Stimulated activated CD8-positive, alpha-beta memory T cell treated with anti-CD3 and anti-CD28 coated beads, Interleukin-7, amount 100 ng/mL, for 4 hours (primary cell): Measurements from ENCODE around the gene GDF15.
"Not testable (repeated sequence)": the region's sequence is repeated elsewhere in the genome, so short reads cannot be mapped to it uniquely, and the experiment has no call there.

Source experiments
- DNase-seq, 2 donors: peaks; one replicate each; pipeline ENCODE4 v3.0.0-alpha.2; 2020; ENCODE audit warnings: low read depth in 2 of 2

GDF15 gene

GRCh38 chr19:18364277-18364825, 21.6 kb upstream of the GDF15 start:
- not testable (repeated sequence) for DNase-seq

DNA sequence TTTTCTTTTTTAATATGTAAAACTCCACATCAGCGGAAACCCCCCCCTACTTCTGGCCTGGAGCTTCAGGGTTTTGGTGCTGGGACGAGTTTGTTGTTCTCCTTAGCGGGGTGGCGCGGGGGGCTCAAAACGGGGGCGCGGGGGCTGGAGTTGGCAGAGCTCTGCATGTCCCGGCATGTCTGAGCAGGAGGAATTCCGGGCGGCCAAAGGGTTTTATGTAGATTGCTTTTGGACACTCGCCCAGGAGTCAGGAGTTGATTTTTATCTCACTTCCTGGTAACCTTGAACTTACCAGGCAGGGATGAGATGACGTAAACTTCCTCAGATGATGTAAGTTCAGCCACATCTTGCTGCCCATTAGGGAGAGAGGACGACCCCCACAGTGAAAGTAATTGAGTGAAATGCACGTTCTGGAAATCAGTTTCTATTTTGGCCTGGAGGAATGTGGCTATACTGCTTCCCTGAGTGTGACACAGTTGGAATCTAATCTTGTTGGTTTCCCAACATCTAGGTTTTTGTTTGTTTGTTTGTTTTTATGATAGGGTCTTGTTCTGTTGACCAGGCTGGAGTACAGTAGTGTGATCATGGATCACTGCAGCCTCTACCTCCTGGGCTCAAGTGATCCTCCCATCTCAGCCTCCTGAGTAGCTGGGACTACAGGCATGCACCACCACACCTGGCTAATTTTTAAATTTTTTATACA, 21.0 kb upstream of the GDF15 start:
- no peak for DNase-seq

DNA sequence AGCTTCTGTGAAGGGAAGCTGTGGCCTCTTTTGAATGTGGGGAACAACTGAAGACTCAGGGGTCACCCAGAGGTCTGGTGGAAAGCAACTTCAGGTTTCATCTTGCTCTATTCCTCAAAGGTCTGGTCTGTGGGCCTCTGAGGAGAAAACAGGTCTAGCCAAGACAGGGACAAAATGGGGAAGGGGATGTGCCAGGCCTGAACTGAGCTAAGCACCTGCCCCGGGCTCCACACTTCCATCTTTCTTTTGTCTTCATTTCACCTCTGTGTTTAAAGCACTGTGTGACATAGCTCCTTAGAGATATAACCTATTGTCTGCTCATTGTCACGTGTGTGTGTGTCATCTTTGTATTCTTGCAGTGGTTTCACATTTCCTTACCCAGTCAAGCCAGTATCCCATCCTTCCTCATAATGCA, 19.9 kb upstream of the GDF15 start:
- DNase-seq, result no peak

GRCh38 chr19:18368504-18369222, 17.3 kb upstream of the GDF15 start:
- DNase-seq, result no peak

DNA sequence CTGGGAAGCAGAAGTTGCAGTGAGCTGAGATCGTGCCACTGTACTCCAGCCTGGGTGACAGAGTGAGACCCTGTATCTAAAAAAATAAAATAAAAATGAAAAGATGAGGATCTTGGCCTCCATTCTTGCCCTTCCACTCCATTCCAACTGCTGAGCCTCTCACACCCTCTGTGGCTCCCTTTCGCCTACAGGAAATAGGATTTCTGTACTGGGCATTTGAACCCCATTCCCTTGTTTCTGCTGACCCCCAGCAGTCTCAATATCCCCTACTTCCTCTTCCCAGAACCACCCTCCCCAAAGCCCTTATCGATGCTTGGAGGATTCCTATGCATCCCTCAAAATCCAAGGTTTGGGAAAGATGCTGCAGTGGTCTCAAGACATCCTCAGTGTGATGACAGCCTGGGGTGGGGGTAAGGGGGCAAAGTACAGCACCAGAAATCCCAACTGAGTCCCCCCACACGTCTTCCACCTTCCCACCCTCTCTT, 12.5 kb upstream of the GDF15 start:
- no peak for DNase-seq

DNA sequence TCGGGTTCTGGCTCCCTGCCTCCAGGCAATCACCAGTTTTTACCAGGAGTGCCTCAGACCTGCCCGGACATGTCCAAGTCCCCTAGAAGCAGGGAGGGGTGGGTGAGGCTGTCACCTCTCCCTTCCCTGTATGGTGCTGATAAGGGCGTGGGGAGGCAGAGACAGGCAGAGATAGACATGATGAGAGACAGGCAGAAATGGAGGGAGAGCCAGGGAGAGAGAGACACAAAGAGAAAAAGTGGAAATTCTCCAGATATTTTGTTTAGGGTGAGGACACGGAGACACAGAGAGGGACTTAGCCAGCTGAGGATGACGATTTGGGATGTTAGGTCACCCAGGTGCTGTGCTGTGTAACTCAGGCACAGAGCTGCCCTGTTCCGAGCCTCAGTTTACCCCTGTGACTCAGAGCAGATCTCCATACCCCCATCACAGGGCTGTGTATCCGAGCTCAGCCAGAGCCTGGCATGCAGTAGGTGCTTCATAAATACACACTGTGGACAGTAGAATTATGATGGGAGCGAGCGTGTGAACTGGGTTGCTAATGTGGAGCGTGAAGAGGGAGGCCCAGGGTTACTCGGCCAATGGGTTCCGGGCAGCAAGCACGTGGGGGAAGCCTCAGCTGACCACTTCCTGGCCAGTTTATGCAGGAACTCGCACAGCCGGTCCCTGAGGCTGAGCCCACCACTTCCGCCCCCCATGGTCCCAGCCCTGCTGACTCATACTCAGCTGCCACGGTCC, 11.9 kb upstream of the GDF15 start:
- DNase-seq, result peak; percentile 46 to 70

GRCh38 chr19:18377026-18377425, 8.9 kb upstream of the GDF15 start:
- no peak for DNase-seq

GRCh38 chr19:18379803-18380747, 5.9 kb upstream of the GDF15 start:
- no peak for DNase-seq

DNA sequence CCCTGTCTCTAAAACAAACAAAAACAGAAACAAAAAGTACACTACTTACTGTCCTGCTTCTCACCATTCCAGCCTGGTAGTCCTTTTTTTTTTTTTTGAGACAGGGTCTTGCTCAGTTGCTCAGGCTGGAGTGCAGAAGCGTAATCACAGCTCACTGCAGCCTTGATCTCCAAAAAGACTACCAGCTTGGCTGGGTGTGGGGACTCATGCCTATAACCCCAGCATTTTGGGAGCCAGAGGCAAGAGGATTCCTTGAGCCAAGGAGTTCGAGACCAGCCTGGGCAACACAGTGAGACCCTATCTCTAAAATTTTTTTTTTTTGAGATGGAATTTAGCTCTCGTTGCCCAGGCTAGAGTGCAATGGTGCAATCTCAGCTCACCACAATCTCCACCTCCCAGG, 5.1 kb upstream of the GDF15 start:
- DNase-seq, result no peak

- DNase-seq, result not testable (repeated sequence)
These were observed 2.3 kb upstream of the GDF15 start for GRCh38 chr19:18383622-18384021.

- no peak for DNase-seq
These were observed 1.2 kb upstream of the GDF15 start for GRCh38 chr19:18384775-18385174.

GRCh38 chr19:18385359-18385674, 641 bp upstream of the GDF15 start:
- no peak for DNase-seq

DNA sequence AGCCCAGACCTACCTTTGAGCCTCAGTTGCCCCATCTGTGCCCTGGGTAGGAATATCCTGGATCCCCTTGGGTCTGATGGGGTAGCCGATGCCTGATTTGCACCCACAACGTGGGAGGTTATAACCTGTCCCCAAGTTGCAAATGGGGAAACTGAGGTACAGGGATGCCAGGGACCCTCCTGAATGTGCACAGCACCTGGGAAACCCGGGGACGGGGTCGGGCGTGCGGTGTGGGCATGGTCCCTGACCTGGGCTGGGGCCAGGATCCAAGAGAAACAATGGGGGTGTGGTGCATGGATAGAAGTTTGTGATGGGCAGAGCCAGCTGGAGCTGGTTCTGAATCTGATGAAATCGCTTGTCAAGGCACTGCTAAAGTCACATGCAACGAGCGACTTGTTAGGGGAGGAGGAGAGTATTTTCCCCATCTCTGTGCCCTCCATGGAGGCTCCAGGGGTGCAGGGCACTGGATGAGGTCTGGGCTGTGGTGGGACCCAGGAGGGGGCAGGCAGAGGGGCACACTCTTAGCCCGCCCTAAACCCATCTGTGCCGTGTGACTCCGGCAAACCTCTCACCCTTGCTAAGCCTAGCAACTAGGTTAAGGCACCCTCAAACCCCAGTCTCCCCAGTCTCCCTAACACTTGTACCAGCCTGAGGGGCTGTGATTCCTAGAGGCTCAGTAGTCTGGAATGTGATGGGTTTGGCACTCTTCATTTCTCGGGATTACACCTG, 749 bp downstream of the GDF15 start:
- DNase-seq, result no peak

GRCh38 chr19:18388100-18388959, 2.4 kb downstream of the GDF15 start:
- peak; percentile 34 to 67 for DNase-seq

- no peak for DNase-seq
These were observed 3.2 kb downstream of the GDF15 start for GRCh38 chr19:18388960-18389725.

DNA sequence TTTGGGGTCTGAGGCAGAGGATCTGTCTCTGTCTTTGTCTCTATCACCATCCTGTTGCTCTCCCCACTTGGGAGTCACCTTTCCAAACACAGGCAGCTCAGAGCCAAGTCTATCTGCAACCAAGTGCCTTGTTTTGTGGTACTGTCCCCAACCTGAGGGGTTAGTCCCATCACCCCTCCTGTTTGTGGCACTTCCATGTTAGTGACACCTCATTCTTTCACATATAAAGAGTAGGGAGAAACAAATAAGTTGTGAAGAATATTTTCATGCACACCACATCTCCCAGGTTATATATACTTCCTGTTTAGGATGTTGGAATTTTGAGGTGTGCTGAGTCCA, 3.7 kb downstream of the GDF15 start:
- DNase-seq, result no peak

- DNase-seq, result no peak
These were observed 4.3 kb downstream of the GDF15 start for GRCh38 chr19:18390065-18390907.

GRCh38 chr19:18391509-18392075, 5.6 kb downstream of the GDF15 start:
- DNase-seq, result no peak
